Measurements from ENCODE around the gene SH3RF3.

The SH3RF3 gene

DNA sequence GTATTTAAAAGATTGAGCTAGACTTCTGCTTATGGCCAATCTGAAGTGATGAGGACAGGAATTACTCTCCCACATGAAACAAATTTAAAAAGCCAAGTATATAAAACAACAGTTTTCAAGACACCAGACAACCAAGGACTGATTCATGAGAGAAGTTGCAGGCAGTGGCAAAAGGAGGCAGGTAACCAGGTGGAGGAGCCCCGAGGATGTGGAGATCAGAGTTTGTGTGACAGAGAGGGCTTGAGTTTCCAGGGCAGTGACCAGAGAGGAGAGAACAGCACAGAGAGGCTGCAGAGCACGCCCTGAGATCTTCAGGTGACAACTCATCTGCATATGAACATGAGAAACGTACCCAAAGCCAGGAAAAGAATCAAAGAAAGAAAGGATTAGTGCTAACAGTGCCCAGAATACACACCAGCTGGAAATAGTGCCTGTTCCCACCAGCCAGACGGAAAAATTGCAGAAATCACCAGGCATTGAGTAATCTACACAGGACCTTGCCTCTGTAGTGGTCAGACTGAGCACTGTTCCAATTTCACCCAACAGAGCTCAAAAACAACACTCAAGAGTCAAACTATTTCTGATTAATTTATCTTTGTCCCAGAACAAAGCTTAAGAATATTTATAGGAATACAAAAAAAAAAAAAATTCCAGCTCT is 311.6 kb downstream of the SH3RF3 start:
- no peak for DNase-seq

- DNase-seq = no peak
Measured at GRCh38 chr2:109442715-109443319, 313.8 kb downstream of the SH3RF3 start.

- DNase-seq = no peak
Measured at GRCh38 chr2:109444916-109445315, 315.9 kb downstream of the SH3RF3 start.

- DNase-seq = no peak
Measured at GRCh38 chr2:109446278-109447131, 317.5 kb downstream of the SH3RF3 start.

DNA sequence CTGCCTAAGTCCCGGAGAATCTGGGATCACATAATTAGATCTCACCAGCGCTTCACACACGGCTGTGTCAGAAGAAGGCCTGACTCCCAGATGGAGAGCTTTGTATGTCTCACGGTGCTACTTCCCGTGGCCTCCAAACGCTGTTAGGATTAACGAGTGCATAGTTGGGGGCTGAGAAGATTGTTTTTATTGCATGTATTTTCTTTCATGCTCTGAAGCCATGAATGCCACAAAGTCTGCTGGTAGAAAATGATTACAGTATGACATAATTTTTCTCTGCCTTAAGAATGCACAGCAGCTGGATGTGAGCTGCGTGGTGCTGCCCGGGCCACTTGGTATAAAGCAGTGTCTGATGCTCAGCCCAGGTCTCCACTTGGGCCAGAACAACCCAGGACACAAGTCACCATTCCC is 318.3 kb downstream of the SH3RF3 start:
- DNase-seq = no peak

GRCh38 chr2:109447776-109448175 is 318.8 kb downstream of the SH3RF3 start:
- DNase-seq = no peak

DNA sequence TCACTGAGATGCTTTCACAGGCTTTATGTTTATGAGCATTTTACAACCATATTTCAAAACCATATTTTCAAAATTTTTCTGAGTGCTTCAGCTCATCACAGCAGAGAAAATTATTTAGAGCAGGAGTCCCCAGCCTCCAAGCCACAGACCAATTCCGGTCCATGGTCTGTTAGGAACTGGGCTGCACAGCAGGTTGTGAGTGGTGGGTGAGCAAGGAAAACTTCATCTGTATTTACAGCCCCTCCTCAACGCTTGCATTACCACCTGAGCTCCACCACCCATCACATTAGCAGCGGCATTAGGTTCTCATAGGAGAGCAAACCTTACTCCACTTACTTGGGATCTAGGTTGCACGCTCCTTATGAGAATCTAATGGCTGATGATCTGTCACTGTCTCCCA is 319.2 kb downstream of the SH3RF3 start:
- no peak for DNase-seq

DNA sequence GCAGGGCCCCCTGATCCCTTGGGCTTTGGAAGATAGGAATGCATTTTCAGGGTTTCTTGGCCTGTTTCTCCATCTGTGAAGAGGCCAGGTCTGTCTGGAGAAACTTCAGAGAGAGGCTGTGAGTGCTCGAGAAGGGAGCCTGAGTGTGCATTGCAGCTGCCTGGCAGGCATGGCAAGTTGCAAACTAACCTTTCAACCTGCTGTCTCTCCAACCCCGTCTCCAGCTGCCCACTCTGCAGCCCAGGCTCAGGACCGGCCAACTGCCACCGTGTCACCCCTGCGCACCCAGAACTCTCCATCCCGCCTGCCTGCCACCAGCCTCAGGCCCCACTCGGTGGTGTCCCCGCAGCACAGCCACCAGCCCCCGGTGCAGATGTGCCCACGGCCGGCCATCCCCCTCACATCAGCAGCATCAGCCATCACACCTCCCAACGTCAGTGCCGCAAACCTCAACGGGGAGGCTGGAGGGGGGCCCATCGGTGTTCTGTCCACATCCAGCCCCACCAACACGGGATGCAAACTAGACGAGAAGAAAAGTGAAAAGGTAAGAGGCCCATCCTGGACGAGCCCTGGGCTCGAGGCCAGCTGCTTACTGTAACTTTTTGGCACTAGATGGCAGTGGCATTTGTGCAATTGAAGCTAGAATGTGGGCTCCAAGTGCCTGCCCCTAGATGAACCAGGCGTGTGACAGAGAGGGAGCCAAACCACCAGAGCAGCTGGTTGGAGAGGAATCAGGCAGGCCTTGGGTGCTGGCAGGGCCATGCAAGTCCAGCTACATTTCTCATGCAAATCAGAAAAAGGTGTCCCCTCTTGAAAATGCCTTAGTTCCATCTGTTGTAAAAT is 320.2 kb downstream of the SH3RF3 start:
- no peak for DNase-seq

DNA sequence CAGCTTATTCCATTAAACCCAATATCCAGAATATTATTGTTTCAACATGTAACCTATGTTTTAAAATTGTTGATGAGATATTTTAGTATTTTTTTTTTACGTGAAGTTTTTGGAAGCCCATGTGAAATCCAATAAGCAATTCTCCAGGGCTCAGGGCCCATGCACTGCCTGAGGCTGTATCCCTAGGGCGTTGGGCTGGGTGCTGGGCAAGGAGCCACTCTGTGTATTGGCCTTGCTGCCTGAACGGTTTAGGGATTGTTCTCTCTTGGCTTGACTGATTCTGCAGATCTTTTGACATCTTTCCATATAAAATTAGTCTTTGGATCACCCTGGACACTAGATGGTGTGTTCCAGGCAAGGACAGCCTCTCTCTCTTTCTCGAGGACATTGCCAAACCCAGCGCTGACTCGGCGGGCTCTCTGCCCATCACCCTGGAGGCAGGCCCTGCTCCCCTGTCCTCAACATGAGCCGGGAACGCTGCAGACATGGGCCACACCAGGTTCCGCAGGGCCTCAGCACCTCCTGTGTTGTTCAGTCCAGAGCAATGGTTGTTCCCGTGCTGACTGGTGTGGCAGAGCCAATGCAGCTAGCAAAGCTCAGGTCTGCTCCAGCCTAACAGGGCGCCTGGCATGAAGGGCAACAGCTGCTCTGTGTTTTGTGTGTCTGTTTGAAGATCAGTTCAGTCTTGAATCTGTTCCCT is 321.7 kb downstream of the SH3RF3 start:
- no peak for DNase-seq

- no peak for DNase-seq
Measured at GRCh38 chr2:109451671-109452070, 322.7 kb downstream of the SH3RF3 start.

DNA sequence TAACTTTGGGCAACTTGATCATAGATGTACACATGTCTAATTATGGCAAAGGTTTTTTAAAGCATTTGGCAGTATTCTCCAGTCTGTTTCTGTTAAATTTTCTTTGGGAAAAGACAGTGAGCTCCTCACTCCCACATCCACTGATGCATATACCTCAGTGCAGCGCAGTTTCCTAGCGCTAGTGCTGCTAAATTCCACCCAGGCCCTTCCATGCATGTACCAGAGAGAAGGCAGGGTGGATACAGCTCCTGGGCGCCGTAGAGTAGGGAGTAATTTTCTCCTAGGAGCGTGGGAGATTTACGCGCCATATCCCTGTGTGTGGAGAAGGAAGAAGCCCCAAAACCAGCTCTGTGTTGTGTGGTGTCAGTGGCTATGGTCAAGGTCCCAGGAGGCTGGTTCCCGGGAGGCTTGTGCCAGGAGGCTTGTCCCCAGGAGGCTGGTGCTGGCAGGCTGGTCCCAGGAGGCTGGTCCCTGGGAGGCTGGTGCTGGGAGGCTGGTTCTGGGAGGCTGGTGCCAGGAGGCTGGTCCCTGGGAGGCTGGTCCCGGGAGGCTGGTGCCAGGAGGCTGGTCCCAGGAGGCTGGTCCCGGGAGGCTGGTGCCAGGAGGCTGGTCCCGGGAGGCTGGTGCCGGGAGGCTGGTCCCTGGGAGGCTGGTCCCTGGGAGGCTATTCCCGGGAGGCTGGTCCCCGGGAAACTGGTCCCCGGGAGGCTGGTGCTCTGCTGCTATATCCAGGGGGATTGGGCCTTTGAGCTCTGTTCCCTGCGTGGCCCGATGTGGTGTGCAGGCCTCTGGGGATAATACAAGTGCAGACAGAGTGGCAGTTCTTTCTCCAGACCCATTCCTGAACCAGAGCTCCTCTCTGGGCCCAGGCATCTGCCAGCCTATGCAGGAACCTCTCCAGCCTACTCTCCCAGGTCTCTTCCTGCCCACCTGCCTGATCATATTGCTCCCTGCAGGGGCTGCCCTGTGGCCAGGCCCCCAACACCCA is 323.6 kb downstream of the SH3RF3 start:
- no peak for DNase-seq

DNA sequence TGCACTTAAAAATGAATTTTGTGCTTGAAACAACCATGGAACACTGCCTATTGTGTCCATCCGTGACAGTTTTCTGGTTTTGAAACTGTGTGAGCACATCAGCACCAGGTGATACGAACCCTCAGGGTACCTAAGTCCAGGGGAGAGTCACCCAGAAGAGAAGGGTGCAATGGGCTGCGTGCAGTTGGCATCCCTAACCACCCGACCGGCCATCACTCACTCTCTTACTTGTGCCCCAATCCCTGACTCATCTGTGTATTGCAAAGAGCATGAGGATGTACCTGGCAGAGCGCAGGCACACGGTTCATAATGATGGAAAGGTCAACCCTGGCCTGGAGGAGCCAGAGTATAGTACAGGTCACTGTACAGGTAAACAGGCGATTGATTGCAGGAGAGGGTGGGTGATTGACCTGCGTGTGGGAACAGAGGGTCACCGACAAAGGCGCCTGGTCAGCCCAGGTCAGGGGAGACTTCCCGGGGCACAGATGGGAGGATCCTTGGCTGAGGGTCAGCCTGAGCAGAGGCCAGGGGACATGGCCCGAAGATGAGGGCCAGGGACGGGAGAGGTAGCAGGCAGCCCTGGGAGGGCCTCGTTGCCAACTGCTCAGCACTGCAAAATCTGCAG is 324.5 kb downstream of the SH3RF3 start:
- DNase-seq = no peak

- DNase-seq = no peak
Measured at GRCh38 chr2:109454304-109454703, 325.3 kb downstream of the SH3RF3 start.

DNA sequence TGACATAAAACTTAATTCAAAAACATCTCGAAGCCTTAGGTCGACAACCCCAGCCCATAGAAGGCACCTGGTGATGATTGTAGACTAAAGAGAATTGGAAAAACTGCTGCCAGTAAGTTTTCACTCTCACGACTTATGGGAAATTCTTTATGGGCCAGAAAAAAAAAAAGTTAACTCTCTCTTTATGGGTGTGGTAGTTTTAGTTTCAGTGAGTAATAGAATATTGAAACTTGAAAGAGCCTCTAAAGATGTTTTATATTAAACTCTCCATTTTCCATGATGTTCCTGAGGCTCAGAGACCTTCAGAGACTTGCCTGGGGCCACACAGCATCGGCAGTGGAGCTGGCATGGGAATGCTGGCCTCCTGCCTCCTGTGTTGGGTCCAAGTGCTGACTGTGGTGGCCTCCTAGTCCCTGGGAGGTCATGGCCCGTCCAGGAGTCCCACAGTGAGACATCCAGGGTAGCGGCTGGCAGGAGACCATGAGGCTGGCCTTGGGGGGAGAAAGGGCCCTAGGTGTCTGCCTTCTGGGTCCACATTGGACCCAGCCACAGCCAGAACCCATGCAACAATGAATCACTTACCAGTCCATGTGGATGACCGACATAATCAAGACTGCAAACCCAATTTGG is 325.9 kb downstream of the SH3RF3 start:
- DNase-seq = no peak

DNA sequence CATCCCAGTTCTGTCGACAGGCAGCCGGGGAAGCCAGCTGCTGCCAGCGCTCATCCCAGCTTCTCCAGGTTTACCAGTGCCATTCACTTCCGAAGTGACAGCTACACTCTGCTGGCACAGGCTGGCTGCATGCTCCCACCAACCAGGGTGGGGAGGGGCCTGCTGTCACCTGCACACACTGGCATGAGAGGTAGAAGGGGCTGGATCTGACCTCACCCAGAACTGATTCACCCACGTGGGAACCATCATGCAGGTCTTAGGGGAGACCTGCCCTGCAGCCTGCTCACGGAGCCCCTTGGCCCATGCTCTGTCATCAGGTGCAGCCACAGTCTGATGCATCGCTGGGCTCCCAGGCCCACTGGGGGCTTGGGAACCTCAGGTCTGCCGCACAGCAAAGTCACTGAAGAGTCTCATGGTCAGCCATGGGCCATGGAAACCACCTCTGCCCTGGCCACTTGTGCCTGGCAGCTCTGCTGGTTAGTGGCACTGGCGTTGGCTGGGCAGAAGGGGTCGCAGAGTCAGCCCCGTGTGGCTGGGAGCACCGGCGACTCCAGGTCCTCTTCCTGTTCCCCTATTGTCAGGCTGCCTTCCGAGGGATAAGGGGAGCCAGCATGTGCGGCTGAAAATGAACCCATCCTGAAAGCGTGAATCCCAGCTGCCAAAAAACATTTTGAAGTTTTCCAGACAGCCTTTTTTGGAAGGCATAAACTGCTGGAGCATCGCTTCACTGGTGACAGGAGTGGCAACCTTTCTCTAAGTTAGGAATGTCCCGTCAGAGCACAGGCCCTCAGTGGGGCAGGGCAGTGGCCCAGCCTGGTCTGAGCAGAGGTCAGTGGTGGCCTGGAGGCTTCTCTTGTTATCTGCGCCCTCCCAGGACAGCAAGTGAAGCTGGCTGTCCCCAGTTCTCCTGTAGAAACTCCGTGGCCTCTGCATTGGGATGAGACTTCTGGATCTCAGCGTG is 327.0 kb downstream of the SH3RF3 start:
- no peak for DNase-seq

DNA sequence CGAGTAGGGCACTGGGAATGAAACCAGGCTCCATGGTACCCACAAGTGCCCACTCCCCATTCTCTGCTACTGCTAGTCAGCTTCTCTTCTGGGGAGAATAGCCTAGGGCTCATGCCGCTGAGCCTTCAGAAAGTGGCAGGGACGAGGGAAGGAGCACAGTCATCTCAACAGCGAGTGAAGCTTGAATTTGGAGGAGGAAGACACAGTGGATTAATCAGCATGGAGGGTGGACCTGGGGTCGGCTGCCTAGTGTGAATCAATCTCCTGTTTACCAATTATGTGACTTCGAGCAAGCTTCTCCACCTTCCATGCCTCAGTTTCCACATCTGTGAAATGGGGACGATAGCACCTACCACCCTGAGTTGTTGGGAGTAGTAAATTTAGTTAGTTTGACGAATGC is 327.8 kb downstream of the SH3RF3 start:
- DNase-seq = no peak

DNA sequence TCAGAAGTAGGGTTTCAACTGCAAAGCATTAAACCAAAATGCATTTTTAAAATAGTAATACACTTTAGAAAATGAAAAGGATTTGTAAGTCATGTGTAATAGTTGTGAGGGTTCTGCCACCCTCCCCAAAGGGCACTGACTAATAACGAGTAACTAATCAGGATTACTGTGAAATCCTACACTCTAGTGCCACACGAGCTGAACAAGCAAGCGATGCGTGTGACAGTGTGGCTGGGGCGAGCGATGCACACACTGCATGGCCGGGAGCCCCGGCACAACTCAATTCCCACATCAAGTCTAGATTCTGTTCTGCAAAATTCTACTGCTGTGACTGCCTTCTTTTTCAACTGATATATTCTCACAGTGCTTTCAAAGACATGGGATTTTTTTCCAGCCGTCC is 328.4 kb downstream of the SH3RF3 start:
- no peak for DNase-seq

DNA sequence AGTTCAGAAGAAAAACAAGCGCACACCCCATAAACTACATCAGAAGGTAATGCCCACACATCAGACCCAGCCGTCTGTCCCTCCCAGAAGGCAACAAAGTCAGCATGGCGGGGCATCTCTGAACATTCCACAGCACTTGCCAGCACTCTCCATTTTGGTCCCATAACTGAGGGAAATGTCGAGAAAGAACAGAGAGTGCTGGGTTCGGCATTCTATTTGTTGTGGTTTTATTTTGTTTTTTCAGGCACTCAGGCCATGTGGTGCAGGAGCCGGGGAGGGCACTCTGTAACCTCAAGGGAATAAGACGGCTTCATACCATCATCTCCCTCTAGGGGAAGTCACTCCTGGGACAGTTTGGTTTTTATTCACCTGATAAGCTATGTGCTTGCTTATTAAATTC is 328.8 kb downstream of the SH3RF3 start:
- DNase-seq = no peak

- no peak for DNase-seq
Measured at GRCh38 chr2:109458512-109458911, 329.5 kb downstream of the SH3RF3 start.

Measured in activated CD4-positive, alpha-beta T cell treated with anti-CD3 and anti-CD28 coated beads, Interleukin-10, Interleukin-2, amounts not matched to agents 100 ng/mL and 50 ng/mL, durations not matched to agents 16 hours and 8 hours (primary cell).